IMR-90 (cell line): ENCODE data around the gene LAMB1. TPM values are rescaled to one million over a fixed set of nuclear protein-coding genes. Genes with fewer than 3 reads are reported as not detected.

Experiments used
- ATAC-seq: fragments of 200-7000 bp; cut with Tn5 transposase; 2 replicates; pipeline ENCODE4 v1.9.1; 2020; ENCODE audit warnings: low read depth, mild to moderate bottlenecking, moderate library complexity
- BruUV-seq: library from RNA; stranded (reverse); fragments of 400-500 nt; replicated peaks from 2 replicates; lab custom pipeline; 2021; lab: Mats Ljungman, UMichigan
- CTCF ChIA-PET: fragments of 300-600 bp; formaldehyde crosslinking; extraction: SDS; loops from one replicate; lab custom pipeline; 2021; ENCODE audit warnings: antibody characterized with exemption; lab: Yijun Ruan, JAX
- POLR2A ChIA-PET: fragments of 300-600 bp; sonication (Branson Sonifier 250); formaldehyde crosslinking; loops from one replicate; lab custom pipeline; 2022; ENCODE audit warnings: antibody characterized with exemption; ENCODE audit not compliant: unreplicated experiment; lab: Charles Lee
- DNase-seq: peaks from one replicate; pipeline ENCODE4 v3.0.0; 2013
- H2AFZ ChIP-seq: replicated peaks from 2 replicates; pipeline ENCODE3; 2013; ENCODE audit warnings: low read length, mild to moderate bottlenecking; ENCODE audit not compliant: poor library complexity
- H2AK5ac ChIP-seq: 2 replicates; pipeline ENCODE4 v1.6.1; 2013; ENCODE audit warnings: low read depth, low read length, inconsistent platforms
- H2AK9ac ChIP-seq: replicated peaks from 2 replicates; pipeline ENCODE3; 2013; ENCODE audit warnings: mild to moderate bottlenecking, low read depth, low read length, moderate library complexity; ENCODE audit not compliant: poor library complexity
- H2BK120ac ChIP-seq: 2 replicates; pipeline ENCODE4 v1.6.1; 2013; ENCODE audit warnings: low read depth, low read length, inconsistent platforms
- H2BK15ac ChIP-seq: 3 replicates; pipeline ENCODE4 v1.6.1; 2013; ENCODE audit warnings: low read depth, low read length, inconsistent platforms
- H2BK20ac ChIP-seq: 2 replicates; pipeline ENCODE4 v1.6.1; 2013; ENCODE audit warnings: low read depth, mild to moderate bottlenecking, inconsistent platforms, low read length, moderate library complexity
- H2BK5ac ChIP-seq: 2 replicates; pipeline ENCODE4 v1.6.1; 2013; ENCODE audit warnings: mild to moderate bottlenecking, low read depth, low read length, inconsistent platforms; ENCODE audit not compliant: poor library complexity, severe bottlenecking
- H3K14ac ChIP-seq: replicated peaks from 2 replicates; pipeline ENCODE4 v1.6.1; 2013; ENCODE audit warnings: low read depth, low read length, inconsistent platforms
- H3K18ac ChIP-seq: 2 replicates; pipeline ENCODE4 v1.6.1; 2013; ENCODE audit warnings: low read depth, low read length, control low read depth
- H3K23ac ChIP-seq: 2 replicates; pipeline ENCODE4 v1.6.1; 2013; ENCODE audit warnings: low read depth, low read length, inconsistent platforms
- H3K27ac ChIP-seq: 2 replicates; pipeline ENCODE4 v1.5.1; 2013; ENCODE audit warnings: mild to moderate bottlenecking, control low read depth, low read length; ENCODE audit not compliant: insufficient read depth
- H3K27me3 ChIP-seq: 2 replicates; pipeline ENCODE4 v1.6.1; 2013; ENCODE audit warnings: low read length; ENCODE audit not compliant: control insufficient read depth, insufficient read depth
- H3K36me3 ChIP-seq: 2 replicates; pipeline ENCODE4 v1.6.1; 2013; ENCODE audit warnings: low read length, mixed read lengths; ENCODE audit not compliant: control insufficient read depth, insufficient read depth
- H3K4ac ChIP-seq: 2 replicates; pipeline ENCODE4 v1.6.1; 2013; ENCODE audit warnings: low read depth, low read length, inconsistent platforms
- H3K4me1 ChIP-seq: 2 replicates; pipeline ENCODE4 v1.6.1; 2013; ENCODE audit warnings: low read length, mixed read lengths; ENCODE audit not compliant: control insufficient read depth, insufficient read depth
- H3K4me2 ChIP-seq: 2 replicates; pipeline ENCODE4 v1.6.1; 2013; ENCODE audit warnings: low read depth, mild to moderate bottlenecking, control low read depth, low read length, moderate library complexity
- H3K4me3 ChIP-seq: 2 replicates; pipeline ENCODE4 v1.5.1; 2013; ENCODE audit warnings: low read depth, mild to moderate bottlenecking, control low read depth, low read length, moderate library complexity; ENCODE audit not compliant: insufficient read depth
- H3K56ac ChIP-seq: 2 replicates; pipeline ENCODE4 v1.6.1; 2013; ENCODE audit warnings: low read length, inconsistent platforms; ENCODE audit not compliant: insufficient read depth; ENCODE audit errors: extremely low read depth
- H3K79me1 ChIP-seq, 2 experiments: 2 replicates each; pipeline ENCODE4 v1.6.1; 2013; ENCODE audit warnings: low read length in 2 of 2, inconsistent platforms in 1 of 2, low read depth in 1 of 2
- H3K9ac ChIP-seq: 2 replicates; pipeline ENCODE4 v1.6.1; 2013; ENCODE audit warnings: low read depth, low read length, control low read depth
- H3K9me1 ChIP-seq: 2 replicates; pipeline ENCODE4 v1.6.1; 2013; ENCODE audit warnings: low read length, inconsistent platforms; ENCODE audit not compliant: insufficient read depth
- H3K9me3 ChIP-seq: 2 replicates; pipeline ENCODE4 v1.6.1; 2013; ENCODE audit warnings: low read length; ENCODE audit not compliant: control insufficient read depth, insufficient read depth
- H4K20me1 ChIP-seq: 2 replicates; pipeline ENCODE4 v1.6.1; 2013; ENCODE audit warnings: low read length, inconsistent platforms; ENCODE audit not compliant: insufficient read depth
- H4K5ac ChIP-seq: 2 replicates; pipeline ENCODE4 v1.6.1; 2013; ENCODE audit warnings: mild to moderate bottlenecking, low read depth, low read length, control low read depth
- H4K8ac ChIP-seq, 2 experiments: 2 replicates each; pipeline ENCODE4 v1.6.1; 2013; ENCODE audit warnings: low read depth in 2 of 2, low read length in 2 of 2, control low read depth in 1 of 2, inconsistent platforms in 1 of 2
- H4K91ac ChIP-seq: 2 replicates; pipeline ENCODE4 v1.6.1; 2013; ENCODE audit warnings: low read depth, low read length, inconsistent platforms; ENCODE audit not compliant: insufficient read depth
- BHLHE40 ChIP-seq: fragments of 150-350 bp; IDR thresholded peaks from 2 replicates; pipeline ENCODE4 v1.6.1; 2016; ENCODE audit warnings: mild to moderate bottlenecking, low read depth, low read length
- CEBPB ChIP-seq: IDR thresholded peaks from 2 replicates; pipeline ENCODE4 v1.6.1; 2012; ENCODE audit warnings: low read depth, low read length, improper control_type of control experiment
- CHD1 ChIP-seq: IDR thresholded peaks from 2 replicates; pipeline ENCODE4 v1.6.1; 2012; ENCODE audit warnings: low read depth, low read length, improper control_type of control experiment
- FOS ChIP-seq: fragments of 150-350 bp; IDR thresholded peaks from 2 replicates; pipeline ENCODE4 v1.6.1; 2016; ENCODE audit warnings: low read depth, low read length
- MAFK ChIP-seq: IDR thresholded peaks from 2 replicates; pipeline ENCODE4 v1.6.1; 2012; ENCODE audit warnings: low read depth, low read length, improper control_type of control experiment
- MAZ ChIP-seq: IDR thresholded peaks from 2 replicates; pipeline ENCODE4 v1.6.1; 2012; ENCODE audit warnings: low read depth, mild to moderate bottlenecking, low read length, improper control_type of control experiment, moderate library complexity, borderline replicate concordance
- MXI1 ChIP-seq: IDR thresholded peaks from 2 replicates; pipeline ENCODE4 v1.6.1; 2012; ENCODE audit warnings: low read depth, mild to moderate bottlenecking, low read length, moderate library complexity, borderline replicate concordance
- NFE2L2 ChIP-seq: fragments of 150-350 bp; IDR thresholded peaks from 2 replicates; pipeline ENCODE4 v1.6.1; 2016; ENCODE audit warnings: low read depth, mild to moderate bottlenecking, low read length
- POLR2A ChIP-seq: IDR thresholded peaks from 2 replicates; pipeline ENCODE4 v1.6.1; 2012; ENCODE audit warnings: mild to moderate bottlenecking, low read depth, low read length
- RAD21 ChIP-seq: IDR thresholded peaks from 2 replicates; pipeline ENCODE4 v1.6.1; 2012; ENCODE audit warnings: low read length, improper control_type of control experiment
- RCOR1 ChIP-seq: IDR thresholded peaks from 2 replicates; pipeline ENCODE4 v1.6.1; 2012; ENCODE audit warnings: mild to moderate bottlenecking, low read length, improper control_type of control experiment; ENCODE audit not compliant: insufficient replicate concordance
- RFX5 ChIP-seq: IDR thresholded peaks from 2 replicates; pipeline ENCODE4 v1.8.0; 2012; ENCODE audit warnings: low read depth, mild to moderate bottlenecking, low read length, moderate library complexity
- SMC3 ChIP-seq: fragments of 150-350 bp; IDR thresholded peaks from 2 replicates; pipeline ENCODE4 v1.6.1; 2016; ENCODE audit warnings: low read depth, mild to moderate bottlenecking, antibody characterized with exemption, low read length, moderate library complexity
- WGBS, 2 experiments: methylation state at CpG; one replicate each; pipeline versions ENCODE4 v1.1.5 to v1.1.7; 2013; ENCODE audit warnings: missing lambda C conversion rate in 2 of 2; ENCODE audit not compliant: insufficient read length in 1 of 2; ENCODE audit errors: extremely low coverage in 2 of 2; 5-methylcytosine and 5-hydroxymethylcytosine counted together
- dilution Hi-C: fragments of 300-500 bp; cut with HindIII; formaldehyde crosslinking; loops from one replicate; pipeline ENCODE4 v1.14.3; 2018; ENCODE audit warnings: low sequenced_read_pairs; ENCODE audit not compliant: unreplicated experiment
- in situ Hi-C: fragments of 300-500 bp; cut with MboI; formaldehyde crosslinking; loops from 3 replicates; pipeline ENCODE4 v1.14.3; 2019; ENCODE audit warnings: low sequenced_read_pairs, inconsistent platforms, mixed read lengths
- intact Hi-C: fragments of 100-400 bp; cut with micrococcal nuclease; formaldehyde crosslinking; loops from 2 replicates; pipeline ENCODE4 v1.10.0; 2022
- polyA plus RNA-seq, 3 experiments: library from polyadenylated mRNA; depleted of rRNA; stranded (reverse); fragments of >200 nt; gene quantifications; 2 replicates each; pipeline ENCODE4 v1.2.3, GENCODE V29; 2012; ENCODE audit warnings: low replicate concordance in 1 of 3
- total RNA-seq: library from RNA; depleted of rRNA; stranded (reverse); fragments of >200 nt; gene quantifications from 2 replicates; pipeline ENCODE4 v1.2.3, GENCODE V29; 2012
- TF ChIP-seq, protein P1 (sequence below): conservative IDR thresholded peaks from 2 replicates; pipeline ENCODE4 v1.5.1; 2012; ENCODE audit warnings: mild to moderate bottlenecking, low read depth, low read length, improper control_type of control experiment
- TF ChIP-seq, protein P2 (sequence below): fragments of 150-350 bp; IDR thresholded peaks from 2 replicates; pipeline ENCODE4 v1.6.1; 2016; ENCODE audit warnings: low read depth, mild to moderate bottlenecking, low read length, moderate library complexity, borderline replicate concordance
- TF ChIP-seq, protein P3 (sequence below): fragments of 150-350 bp; IDR thresholded peaks from 2 replicates; pipeline ENCODE4 v1.6.1; 2017; ENCODE audit warnings: mild to moderate bottlenecking, antibody characterized with exemption, low read length, low read depth

Gene LAMB1
- total and polyA plus RNA-seq, 2 of the 4 experiments (the other 2 are of a cell fraction): 114 to 117 TPM

DNA sequence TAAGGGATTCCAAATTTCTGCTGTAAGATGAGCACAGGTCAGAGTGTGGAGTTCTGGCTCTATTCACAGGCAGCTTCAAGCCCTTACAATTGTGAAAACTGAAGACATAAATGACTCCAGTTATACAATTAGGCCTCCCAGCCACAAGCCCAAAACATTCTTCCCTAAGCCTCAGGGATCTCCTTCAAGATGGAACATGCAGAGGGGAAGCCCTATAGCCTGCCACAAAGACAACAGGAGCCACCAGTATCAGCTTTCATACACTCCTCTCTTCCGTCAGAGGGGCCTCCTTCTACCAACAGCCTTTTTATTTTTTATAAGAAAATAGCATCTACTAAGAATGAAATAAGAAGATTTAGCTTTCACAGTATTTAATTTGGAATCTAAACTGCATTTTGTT lies 65.4 kb downstream of the LAMB1 start:
- Histone ChIP-seq H3K14ac (no peak overlapping the region), H3K79me1 (peaks cover 7 to 45% of the 10 kb centered on the region in 2 experiments; a peak in 3 of 4 replicates), H2BK15ac (no peak overlapping the region), H3K36me3 (peaks cover 46% of the 10 kb centered on the region), H2AFZ (no peak overlapping the region), H2AK5ac (peak overlapping the region; percentile 25; the same call in 1 of the 2 replicates), H4K20me1 (peaks cover 20% of the 10 kb centered on the region), H4K91ac (no peak overlapping the region), H3K4me1 (peaks cover 26% of the 10 kb centered on the region), H3K56ac (no peak overlapping the region), H3K9me3 (no peaks in the 10 kb centered on the region), H3K27me3 (no peaks in the 10 kb centered on the region), H3K4me2 (no peak overlapping the region), H3K9ac (no peak overlapping the region), H3K18ac (no peak overlapping the region), H2BK120ac (no peak overlapping the region), H3K9me1 (peaks cover 31% of the 10 kb centered on the region), H4K5ac (no peak overlapping the region), H2BK5ac (no peak overlapping the region), H3K4ac (no peak overlapping the region; the same call in 1 of the 2 replicates), H3K27ac (no peak overlapping the region), H4K8ac (no peak overlapping the region; a peak in 1 of 4 replicates), H2AK9ac (no peak overlapping the region), H3K23ac (peak overlapping the region; percentile 40; the same call in 1 of the 2 replicates), H3K4me3 (no peak overlapping the region), H2BK20ac (no peak overlapping the region)
- ATAC-seq (no peak), DNase-seq (no peak)
- in situ Hi-C loops: no loop called here
- no CpG with 5 or more reads among the region's 1 CpG for WGBS, 2 experiments
- no TSS peak for BruUV-seq
- dilution Hi-C loops: no loop called here
- intact Hi-C loops: no loop called here
- TF ChIP-seq MXI1 (no peak), MAZ (no peak), RAD21 (no peak), RFX5 (no peak), FOS (no peak), SMC3 (no peak), CEBPB (no peak), POLR2A (no peak), MAFK (no peak), BHLHE40 (no peak), CHD1 (no peak), RCOR1 (no peak), NFE2L2 (no peak)
- TF ChIP-seq, protein P1, sequence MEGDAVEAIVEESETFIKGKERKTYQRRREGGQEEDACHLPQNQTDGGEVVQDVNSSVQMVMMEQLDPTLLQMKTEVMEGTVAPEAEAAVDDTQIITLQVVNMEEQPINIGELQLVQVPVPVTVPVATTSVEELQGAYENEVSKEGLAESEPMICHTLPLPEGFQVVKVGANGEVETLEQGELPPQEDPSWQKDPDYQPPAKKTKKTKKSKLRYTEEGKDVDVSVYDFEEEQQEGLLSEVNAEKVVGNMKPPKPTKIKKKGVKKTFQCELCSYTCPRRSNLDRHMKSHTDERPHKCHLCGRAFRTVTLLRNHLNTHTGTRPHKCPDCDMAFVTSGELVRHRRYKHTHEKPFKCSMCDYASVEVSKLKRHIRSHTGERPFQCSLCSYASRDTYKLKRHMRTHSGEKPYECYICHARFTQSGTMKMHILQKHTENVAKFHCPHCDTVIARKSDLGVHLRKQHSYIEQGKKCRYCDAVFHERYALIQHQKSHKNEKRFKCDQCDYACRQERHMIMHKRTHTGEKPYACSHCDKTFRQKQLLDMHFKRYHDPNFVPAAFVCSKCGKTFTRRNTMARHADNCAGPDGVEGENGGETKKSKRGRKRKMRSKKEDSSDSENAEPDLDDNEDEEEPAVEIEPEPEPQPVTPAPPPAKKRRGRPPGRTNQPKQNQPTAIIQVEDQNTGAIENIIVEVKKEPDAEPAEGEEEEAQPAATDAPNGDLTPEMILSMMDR: no peak
- TF ChIP-seq, protein P2, sequence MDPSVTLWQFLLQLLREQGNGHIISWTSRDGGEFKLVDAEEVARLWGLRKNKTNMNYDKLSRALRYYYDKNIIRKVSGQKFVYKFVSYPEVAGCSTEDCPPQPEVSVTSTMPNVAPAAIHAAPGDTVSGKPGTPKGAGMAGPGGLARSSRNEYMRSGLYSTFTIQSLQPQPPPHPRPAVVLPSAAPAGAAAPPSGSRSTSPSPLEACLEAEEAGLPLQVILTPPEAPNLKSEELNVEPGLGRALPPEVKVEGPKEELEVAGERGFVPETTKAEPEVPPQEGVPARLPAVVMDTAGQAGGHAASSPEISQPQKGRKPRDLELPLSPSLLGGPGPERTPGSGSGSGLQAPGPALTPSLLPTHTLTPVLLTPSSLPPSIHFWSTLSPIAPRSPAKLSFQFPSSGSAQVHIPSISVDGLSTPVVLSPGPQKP: no peak
- TF ChIP-seq, protein P3, sequence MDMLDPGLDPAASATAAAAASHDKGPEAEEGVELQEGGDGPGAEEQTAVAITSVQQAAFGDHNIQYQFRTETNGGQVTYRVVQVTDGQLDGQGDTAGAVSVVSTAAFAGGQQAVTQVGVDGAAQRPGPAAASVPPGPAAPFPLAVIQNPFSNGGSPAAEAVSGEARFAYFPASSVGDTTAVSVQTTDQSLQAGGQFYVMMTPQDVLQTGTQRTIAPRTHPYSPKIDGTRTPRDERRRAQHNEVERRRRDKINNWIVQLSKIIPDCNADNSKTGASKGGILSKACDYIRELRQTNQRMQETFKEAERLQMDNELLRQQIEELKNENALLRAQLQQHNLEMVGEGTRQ: no peak
- CTCF ChIA-PET: no interaction called here
- POLR2A ChIA-PET: interaction anchor here (0.6 kb wide), 1 partner anchor 11 kb away, joined by 3 read pairs; no protein-coding TSS in a partner anchor
